ENCODE measurements around the gene XRCC6.
A peak's percentile ranks its signal among the peaks of the same experiment; 100 is the strongest.

Gene XRCC6

DNA sequence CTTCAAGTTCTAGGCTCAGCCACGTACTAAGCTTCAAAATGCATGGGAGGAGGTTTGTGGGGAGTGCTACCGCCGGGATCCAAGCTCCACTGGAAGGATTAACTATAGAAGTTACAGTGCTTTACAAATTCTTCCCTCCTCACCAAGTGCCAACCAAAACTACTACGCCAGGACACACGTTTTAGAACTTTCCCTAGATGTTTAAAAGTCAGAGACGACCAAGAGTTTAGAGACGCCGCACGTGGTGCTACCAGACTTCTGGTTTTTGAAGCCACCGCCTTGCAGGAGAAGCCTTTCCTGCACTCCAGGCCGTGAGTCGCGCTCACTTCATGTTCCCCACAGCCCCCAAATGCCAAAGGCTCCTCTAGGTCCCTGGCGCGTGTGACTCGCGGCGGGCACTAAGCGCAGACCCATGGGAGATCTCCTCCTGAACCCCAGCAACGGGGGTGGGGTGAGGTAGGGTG is 66.8 kb downstream of the XRCC6 start:
- no peak for DNase-seq (ENCODE audit: low spot score)

DNA sequence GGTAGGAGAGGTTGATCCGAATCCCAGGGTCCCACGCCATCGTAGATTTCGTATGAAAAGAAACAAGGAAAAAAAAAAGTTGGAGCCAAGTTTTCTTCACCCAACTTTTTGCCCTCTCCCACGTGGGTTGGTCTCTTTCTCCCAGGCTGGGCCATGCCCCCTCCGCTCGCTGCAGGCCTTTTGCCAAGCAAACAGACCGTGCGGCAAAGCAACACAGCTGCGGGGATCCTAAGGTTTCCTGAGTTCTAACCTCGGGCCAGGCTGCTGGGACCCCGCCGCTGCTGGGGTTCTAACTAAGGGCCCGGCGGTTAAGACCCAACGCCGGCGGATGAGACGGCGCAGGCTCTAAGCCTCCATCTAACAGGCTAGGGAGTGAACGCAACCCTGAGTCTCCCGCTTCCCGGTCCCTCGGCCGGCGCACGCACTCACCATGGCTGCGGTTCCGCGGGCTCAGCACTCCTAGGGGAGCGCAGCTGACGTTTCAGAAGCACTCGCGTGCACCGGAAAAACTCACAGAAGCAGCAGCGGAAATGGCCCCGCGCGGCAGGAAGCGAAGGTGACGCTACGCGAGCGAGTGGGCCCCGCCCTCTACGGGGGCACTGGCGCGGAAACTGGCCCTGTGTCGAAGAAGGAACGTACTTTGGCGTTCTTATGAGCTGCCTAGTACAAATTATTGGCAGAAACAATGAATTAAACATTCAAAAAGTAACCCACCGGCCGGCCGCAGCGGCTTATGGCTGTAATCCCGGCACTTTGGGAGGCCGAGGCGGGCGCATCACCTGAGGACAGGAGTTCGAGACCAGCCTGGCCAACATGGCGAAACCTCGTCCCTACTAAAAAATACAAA is 67.5 kb downstream of the XRCC6 start, which contains the start of gene SNU13:
SNU13 (minus strand) TSS at position 503 of the 847 bp plus-strand sequence; CDS start at position 432, 71 bp downstream.
- DNase-seq (ENCODE audit: low spot score), result peak; percentile 95

DNA sequence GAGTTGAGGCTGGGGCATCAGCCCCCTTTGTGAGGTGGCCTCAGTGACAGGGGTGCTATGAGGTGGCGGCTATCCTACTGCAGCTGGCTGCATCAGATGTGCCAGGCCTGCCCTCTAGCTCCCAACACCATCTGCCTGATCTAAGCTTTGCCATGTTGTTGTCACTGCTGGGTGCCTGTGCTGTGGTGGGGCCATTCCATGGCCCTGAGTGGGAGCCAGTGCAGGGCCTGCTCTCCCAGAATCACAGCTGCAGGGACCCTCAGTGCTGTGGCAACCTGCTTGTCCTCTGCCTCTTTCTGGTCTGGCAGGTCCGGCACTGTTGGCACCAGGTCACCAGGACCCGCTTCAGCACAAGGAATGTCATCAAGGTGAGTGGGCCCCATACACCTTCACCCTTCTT is 69.4 kb downstream of the XRCC6 start:
- no peak for DNase-seq (ENCODE audit: low spot score)

DNA sequence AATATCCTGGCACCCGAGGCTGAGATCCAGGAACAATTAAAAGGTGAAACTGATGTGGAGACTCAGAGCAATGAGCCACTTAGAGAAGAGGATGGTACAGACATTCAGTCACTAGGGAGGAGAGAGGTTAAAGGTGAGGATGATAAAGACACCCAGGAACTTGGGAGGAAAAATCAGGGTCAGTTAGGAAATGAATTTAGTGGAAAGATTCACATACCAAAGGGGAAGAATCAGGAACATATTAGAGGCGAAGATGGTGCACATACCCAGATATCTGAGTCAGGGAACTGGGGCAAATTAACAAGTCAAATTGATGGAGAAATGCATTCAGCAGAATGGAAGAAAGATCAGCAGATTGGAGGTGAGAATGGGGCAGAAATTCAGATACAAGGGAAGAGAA is 74.1 kb downstream of the XRCC6 start:
- no peak for DNase-seq (ENCODE audit: low spot score)

DNA sequence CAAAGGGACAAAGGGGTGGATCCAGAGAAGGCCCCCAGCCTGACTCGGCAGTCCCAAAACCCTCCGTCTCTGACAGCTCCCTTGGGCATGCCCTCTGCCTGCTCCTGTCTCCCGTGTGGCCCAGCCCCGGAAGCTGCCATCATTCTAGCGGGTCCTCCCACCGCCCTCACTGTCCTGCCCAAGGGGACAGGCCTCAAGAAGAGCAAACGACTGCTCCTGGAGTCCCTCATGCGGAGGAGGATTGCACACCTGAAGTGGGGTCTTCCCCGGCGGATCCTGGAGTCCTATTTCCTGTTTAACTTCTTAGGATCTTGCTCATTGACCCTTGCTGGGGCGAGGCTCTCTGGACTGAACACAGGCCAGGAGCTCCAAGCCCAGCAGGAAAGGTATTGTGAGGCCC is 75.6 kb downstream of the XRCC6 start:
- no peak for DNase-seq (ENCODE audit: low spot score)

DNA sequence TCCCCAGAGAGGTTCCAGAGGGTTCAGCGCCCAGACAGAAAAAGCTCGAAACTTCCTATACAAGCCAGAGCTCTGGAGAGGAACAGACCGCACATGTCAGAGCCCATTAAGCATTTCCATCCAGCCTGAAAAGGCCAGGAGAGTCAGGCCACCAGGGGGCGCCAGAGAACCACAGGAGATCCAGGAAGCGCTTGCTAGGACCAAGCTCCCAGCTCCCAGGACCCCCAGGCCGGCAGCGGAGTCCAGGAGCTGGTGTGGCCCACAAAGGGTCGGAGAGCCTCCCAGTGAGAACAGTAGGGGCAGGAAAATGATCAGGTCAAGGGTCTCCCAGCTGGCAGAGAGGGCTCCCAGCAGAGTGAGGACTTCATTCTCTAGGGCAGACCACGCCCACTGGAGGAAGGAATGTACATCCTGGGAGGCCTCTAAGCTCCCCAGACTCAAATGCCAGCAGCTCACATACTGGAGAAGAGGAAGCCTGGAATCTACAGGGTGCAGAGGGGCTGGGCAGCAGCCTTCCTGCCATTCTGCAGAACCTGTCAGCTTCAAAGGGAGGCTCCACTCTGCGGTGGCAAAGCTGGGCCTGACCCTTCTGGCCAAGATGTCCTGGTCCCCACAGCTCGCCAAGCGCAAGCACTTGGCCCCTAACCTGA is 76.2 kb downstream of the XRCC6 start:
- DNase-seq (ENCODE audit: low spot score), result peak; percentile 90

DNA sequence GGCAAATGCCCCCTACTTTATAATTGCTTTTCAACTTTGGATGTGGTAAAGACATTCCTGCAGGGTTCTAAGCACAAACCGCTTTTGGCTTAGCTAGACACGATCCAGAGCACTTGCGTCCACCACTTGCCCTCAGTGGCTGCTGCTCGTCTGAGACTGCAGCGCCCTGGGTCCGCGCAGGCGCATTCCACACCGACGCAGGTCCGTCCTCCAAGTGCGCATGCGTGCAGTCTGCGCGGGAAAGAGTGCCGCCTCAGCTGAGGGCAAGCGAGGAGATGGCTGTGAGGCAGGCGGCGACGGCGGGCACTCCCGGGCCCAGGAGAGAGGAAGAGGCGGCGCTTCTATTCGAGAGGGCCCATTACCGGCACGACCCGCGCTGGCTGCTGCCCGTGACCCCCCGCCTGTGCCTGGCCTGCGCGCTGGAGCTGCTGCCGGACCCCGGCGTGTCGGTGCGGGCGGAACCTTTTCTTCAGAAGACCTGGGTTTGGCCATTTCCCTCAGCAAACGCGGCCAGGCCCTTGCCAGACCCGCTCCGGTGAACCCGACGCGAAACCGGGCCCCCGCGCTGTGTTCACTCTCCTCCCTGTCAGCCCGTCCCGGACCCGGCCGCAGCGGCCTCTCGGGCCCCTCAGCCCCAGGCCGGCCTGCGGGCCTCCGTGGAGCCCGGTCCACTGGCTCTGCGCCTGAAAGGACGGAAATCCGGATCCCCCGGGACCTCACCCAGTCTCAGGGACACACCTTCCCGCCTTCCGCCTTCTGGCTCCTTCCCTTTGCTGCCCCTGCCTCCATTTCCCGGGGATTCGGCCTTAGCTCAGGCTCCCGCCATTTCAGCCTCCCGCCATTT is 78.4 kb downstream of the XRCC6 start, which contains the start of gene MEI1:
MEI1 (plus strand) TSS at position 240 of the 844 bp plus-strand sequence; CDS start at position 276, 36 bp downstream.
- peak; percentile 90 for DNase-seq (ENCODE audit: low spot score)

DNA sequence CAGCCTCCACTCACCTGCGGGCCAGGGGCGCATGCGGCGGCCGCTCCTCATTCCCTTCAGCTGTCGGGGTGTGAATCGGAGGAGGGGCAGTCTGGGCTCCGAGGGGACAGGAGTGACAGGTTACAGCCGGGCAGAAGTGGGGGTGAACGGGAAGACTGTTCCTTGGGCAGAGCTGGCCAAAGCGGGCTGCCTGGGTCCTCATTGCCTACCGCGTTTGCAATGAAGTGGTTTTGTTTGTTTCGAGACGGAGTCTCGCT is 78.9 kb downstream of the XRCC6 start:
- DNase-seq (ENCODE audit: low spot score), result no peak

DNA sequence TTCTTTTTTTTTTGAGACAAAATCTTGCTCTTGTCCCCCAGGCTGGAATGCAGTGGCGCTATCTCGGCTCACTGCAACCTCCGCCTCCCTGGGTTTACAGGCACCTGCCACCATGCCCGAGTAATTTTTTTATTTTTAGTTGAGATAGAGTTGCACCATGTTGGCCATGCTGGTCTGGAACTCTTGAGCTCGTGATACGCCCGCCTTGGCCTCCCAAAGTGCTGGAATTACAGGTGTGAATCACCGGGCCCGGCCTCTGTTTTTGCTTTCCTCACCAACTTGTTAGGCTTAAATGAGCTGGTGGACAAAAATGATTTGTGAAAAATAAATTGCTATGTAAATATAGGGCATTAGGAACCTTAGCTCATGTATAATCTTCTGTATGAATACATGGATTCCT is 81.7 kb downstream of the XRCC6 start:
- no peak for DNase-seq (ENCODE audit: low spot score)

DNA sequence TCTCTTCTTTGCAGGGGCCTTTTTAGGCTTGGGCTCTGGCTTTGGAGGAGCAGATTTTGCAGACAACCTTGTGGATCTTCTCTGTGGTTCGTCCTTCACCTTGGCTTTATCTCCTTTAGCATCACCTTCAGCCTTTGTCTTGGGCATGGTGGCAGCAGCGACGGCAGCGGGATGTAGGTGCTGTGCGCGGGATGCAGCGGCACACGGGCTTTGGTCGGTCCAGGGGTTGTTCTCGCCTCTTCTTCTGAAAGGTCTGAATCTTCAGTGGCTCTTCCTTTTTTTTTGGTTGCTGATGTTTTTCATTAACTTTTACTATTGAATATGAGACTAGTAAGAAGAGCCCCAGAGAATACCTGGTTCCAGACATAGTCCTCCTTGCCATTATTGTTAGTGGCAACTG is 88.2 kb downstream of the XRCC6 start:
- no peak for DNase-seq (ENCODE audit: low spot score)

DNA sequence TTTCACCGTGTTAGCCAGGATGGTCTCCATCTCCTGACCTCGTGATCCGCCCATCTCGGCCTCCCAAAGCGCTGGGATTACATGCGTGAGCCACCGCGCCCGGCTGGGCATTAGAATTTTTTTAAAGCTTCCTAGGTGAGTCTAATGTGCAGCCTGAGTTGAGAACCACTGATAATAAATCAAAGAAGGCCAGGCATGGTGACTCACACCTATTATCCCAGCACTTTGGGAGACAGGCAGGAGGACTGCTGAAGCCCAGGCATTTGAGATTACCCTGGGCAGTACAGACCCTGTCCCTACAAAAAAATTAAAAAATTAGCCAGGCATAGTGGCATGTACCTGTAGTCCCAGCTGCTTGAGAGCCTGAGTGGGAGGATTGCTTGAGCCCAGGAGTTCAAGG is 91.9 kb downstream of the XRCC6 start:
- DNase-seq (ENCODE audit: low spot score), result no peak
